ENCODE data around the gene LRRC30. TPM values are rescaled to one million over a fixed set of nuclear protein-coding genes. Genes with fewer than 3 reads are reported as not detected.
"Not testable (repeated sequence)": the region's sequence is repeated elsewhere in the genome, so short reads cannot be mapped to it uniquely, and the experiment has no call there.

LRRC30 gene
- total RNA-seq, 2 experiments from 2014 or later: not detected

GRCh38 chr18:7202169-7202568 lies 28.7 kb upstream of the LRRC30 start:
- DNase-seq (ENCODE audit: low spot score): no peak
- Histone ChIP-seq H3K4me3 (ENCODE audit: low read depth, low read length, poor library complexity, severe bottlenecking) (no peak overlapping the region), H3K9me2 (ENCODE audit: insufficient read depth, low read length) (no peaks in the 10 kb centered on the region), H3K79me2 (ENCODE audit: insufficient read depth, low read depth, low read length) (no peaks in the 10 kb centered on the region), H3K27ac (ENCODE audit: low read depth, low read length, poor library complexity, severe bottlenecking) (no peak overlapping the region), H2AFZ (ENCODE audit: low read length) (no peak overlapping the region), H3K36me3 (ENCODE audit: insufficient read depth, low read length) (no peaks in the 10 kb centered on the region), H3K4me1 (ENCODE audit: insufficient read depth, low read length, poor library complexity, severe bottlenecking) (no peaks in the 10 kb centered on the region), H4K20me1 (ENCODE audit: insufficient read depth, low read length) (no peaks in the 10 kb centered on the region), H3K9me3 (ENCODE audit: low read length) (no peaks in the 10 kb centered on the region), H3K4me2 (ENCODE audit: low read length) (no peak overlapping the region)
- ChIA-PET CTCF (ENCODE audit: unreplicated experiment) (no interaction called here), POLR2A (interaction anchor here (0.6 kb wide), 1 partner anchor 58 kb away, joined by 3 read pairs; no protein-coding TSS in a partner anchor)
- intact Hi-C loops (cut with micrococcal nuclease; ENCODE audit: unreplicated experiment): no loop called here
- BruUV-seq (replicated peaks): no TSS peak
- no peak for TF ChIP-seq CTCF (conservative IDR thresholded peaks at IDR 0.05; ENCODE audit: low read length)
- TF ChIP-seq EZH2phosphoT487 (IDR thresholded peaks at IDR 0.05; ENCODE audit: borderline replicate concordance, low read depth, low read length): no peak

DNA sequence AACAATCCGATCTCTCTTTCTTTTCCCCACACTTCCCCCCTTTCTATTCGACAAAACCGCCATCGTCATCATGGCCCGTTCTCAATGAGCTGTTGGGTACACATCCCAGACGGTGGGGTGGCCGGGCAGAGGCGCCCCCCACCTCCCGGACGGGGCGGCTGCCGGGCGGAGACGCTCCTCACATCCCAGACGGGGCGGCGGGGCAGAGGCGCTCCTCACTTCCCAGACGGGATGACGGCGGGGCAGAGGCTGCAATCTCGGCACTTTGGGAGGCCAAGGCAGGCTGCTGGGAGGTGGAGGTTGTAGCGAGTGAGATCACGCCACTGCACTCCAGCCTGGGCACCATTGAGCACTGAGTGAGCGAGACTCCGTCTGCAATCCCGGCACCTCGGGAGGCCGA lies 27.3 kb upstream of the LRRC30 start:
- H4K20me1 ChIP-seq (ENCODE audit: insufficient read depth, low read length); H3K4me3 ChIP-seq (ENCODE audit: low read depth, low read length, poor library complexity, severe bottlenecking); DNase-seq (ENCODE audit: low spot score); intact Hi-C loops (cut with micrococcal nuclease; ENCODE audit: unreplicated experiment); H3K9me3 ChIP-seq (ENCODE audit: low read length); BruUV-seq (replicated peaks); H3K36me3 ChIP-seq (ENCODE audit: insufficient read depth, low read length); H3K79me2 ChIP-seq (ENCODE audit: insufficient read depth, low read depth, low read length); H3K9me2 ChIP-seq (ENCODE audit: insufficient read depth, low read length); CTCF ChIA-PET (ENCODE audit: unreplicated experiment); POLR2A ChIA-PET; H3K4me2 ChIP-seq (ENCODE audit: low read length); H3K4me1 ChIP-seq (ENCODE audit: insufficient read depth, low read length, poor library complexity, severe bottlenecking); H3K27ac ChIP-seq (ENCODE audit: low read depth, low read length, poor library complexity, severe bottlenecking); H2AFZ ChIP-seq (ENCODE audit: low read length): not testable (repeated sequence)

DNA sequence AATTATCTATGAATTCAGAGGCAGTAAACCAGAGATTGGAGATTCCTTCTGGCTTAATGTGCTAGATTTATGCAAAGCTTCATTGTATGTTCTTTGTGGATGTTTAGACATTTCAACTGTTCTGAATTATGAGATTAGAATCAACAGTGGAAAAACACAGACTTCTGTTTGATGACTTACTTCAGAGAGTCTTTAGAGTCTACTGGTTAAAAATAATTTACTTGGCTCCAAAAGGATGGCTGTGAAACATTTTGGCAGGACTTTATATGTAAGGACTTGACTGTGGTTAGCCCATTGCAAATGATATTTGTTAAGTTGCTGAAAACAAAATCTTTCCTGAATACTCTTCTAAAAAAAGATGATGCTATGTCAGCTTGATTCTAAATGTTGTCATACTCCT lies 25.5 kb upstream of the LRRC30 start:
- intact Hi-C loops (cut with micrococcal nuclease; ENCODE audit: unreplicated experiment): no loop called here
- H4K20me1 ChIP-seq (ENCODE audit: insufficient read depth, low read length): no peaks in the 10 kb centered on the region
- no peak overlapping the region for H3K4me3 ChIP-seq (ENCODE audit: low read depth, low read length, poor library complexity, severe bottlenecking)
- no peak overlapping the region for H2AFZ ChIP-seq (ENCODE audit: low read length)
- BruUV-seq (replicated peaks): no TSS peak
- no peak overlapping the region for H3K27ac ChIP-seq (ENCODE audit: low read depth, low read length, poor library complexity, severe bottlenecking)
- POLR2A ChIA-PET: no interaction called here
- no peak overlapping the region for H3K4me2 ChIP-seq (ENCODE audit: low read length)
- CTCF ChIA-PET (ENCODE audit: unreplicated experiment): no interaction called here
- no peaks in the 10 kb centered on the region for H3K79me2 ChIP-seq (ENCODE audit: insufficient read depth, low read depth, low read length)
- H3K36me3 ChIP-seq (ENCODE audit: insufficient read depth, low read length): no peaks in the 10 kb centered on the region
- no peaks in the 10 kb centered on the region for H3K9me2 ChIP-seq (ENCODE audit: insufficient read depth, low read length)
- no peak for DNase-seq (ENCODE audit: low spot score)
- no peak for TF ChIP-seq EZH2phosphoT487 (IDR thresholded peaks at IDR 0.05; ENCODE audit: borderline replicate concordance, low read depth, low read length)
- no peak for TF ChIP-seq CTCF (conservative IDR thresholded peaks at IDR 0.05; ENCODE audit: low read length)
- no peaks in the 10 kb centered on the region for H3K9me3 ChIP-seq (ENCODE audit: low read length)
- no peaks in the 10 kb centered on the region for H3K4me1 ChIP-seq (ENCODE audit: insufficient read depth, low read length, poor library complexity, severe bottlenecking)

Measured in OCI-LY7 (cell line).